T-cell (primary cell): ENCODE data around the gene BBOX1. TPM values are rescaled to one million over a fixed set of nuclear protein-coding genes. Genes with fewer than 3 reads are reported as not detected.
"Not testable (repeated sequence)": the region's sequence is repeated elsewhere in the genome, so short reads cannot be mapped to it uniquely, and the experiment has no call there.

Experiments used
- ATAC-seq, 4 experiments: fragments of 200-7000 bp in 3 of 4; fragments of 150-1000 bp in 1 of 4; cut with Tn5 transposase; replicated peaks in 1 of 4; 1 replicate in 3 of 4; 2 replicates in 1 of 4; pipeline ENCODE4 v1.10.0; 2021; ENCODE audit warnings: moderate library complexity in 3 of 4, mild to moderate bottlenecking in 2 of 4, moderate number of reproducible peaks in 1 of 4
- CTCF ChIA-PET, 2 donors: fragments of 300-600 bp; sonication (Branson Sonifier 250); formaldehyde crosslinking; loops; one replicate each; lab custom pipeline; 2022; ENCODE audit warnings: antibody characterized with exemption in 2 of 2; lab: Charles Lee
- POLR2A ChIA-PET, 2 donors: fragments of 300-600 bp; sonication (Branson Sonifier 250); formaldehyde crosslinking; loops; one replicate each; lab custom pipeline; 2022; ENCODE audit warnings: antibody characterized with exemption in 2 of 2; lab: Charles Lee
- DNase-seq, 35 experiments: peaks; one replicate each; pipeline versions ENCODE4 v3.0.0 to v3.0.0-alpha.2; 2013 to 2023
- H3K27ac ChIP-seq: one replicate; pipeline ENCODE4 v1.5.1; 2013; ENCODE audit warnings: low read length
- H3K27me3 ChIP-seq, 2 experiments: replicated peaks in 1 of 2; 1 replicate in 1 of 2; 2 replicates in 1 of 2; pipeline versions ENCODE4 v1.6.1 to v1.7.0; 2013; ENCODE audit warnings: low read length in 1 of 2, mixed read lengths in 1 of 2; ENCODE audit not compliant: control insufficient read depth in 2 of 2, insufficient read depth in 2 of 2; ENCODE audit errors: extremely low read depth in 1 of 2
- H3K36me3 ChIP-seq, 2 donors: 1 replicate in 1 of 2; 2 replicates in 1 of 2; pipeline versions ENCODE4 v1.6.1 to v1.7.0; 2013; ENCODE audit warnings: low read length in 1 of 2; ENCODE audit not compliant: control insufficient read depth in 2 of 2, insufficient read depth in 1 of 2; ENCODE audit errors: extremely low read depth in 1 of 2
- H3K4me1 ChIP-seq, 2 experiments: 1 replicate in 1 of 2; 2 replicates in 1 of 2; pipeline versions ENCODE4 v1.6.1 to v1.7.0; 2013; ENCODE audit warnings: low read length in 2 of 2, mixed read lengths in 1 of 2; ENCODE audit not compliant: insufficient read depth in 2 of 2, control insufficient read depth in 1 of 2; ENCODE audit errors: extremely low read depth in 1 of 2
- H3K4me3 ChIP-seq, 2 donors: 1 replicate in 1 of 2; 2 replicates in 1 of 2; pipeline versions ENCODE4 v1.5.1 to v1.7.0; 2013; ENCODE audit warnings: mild to moderate bottlenecking in 2 of 2, low read length in 1 of 2, moderate library complexity in 1 of 2; ENCODE audit not compliant: control insufficient read depth in 1 of 2; ENCODE audit errors: extremely low read depth in 1 of 2
- H3K9me3 ChIP-seq: 2 replicates; pipeline ENCODE4 v1.7.0; 2013
- H3K27ac Mint-ChIP-seq, 2 donors: one replicate each; pipeline ENCODE4 v1.8.0; 2020 to 2021; ENCODE audit warnings: mild to moderate bottlenecking in 2 of 2, mixed read lengths in 2 of 2
- H3K27me3 Mint-ChIP-seq, 2 donors: one replicate each; pipeline ENCODE4 v1.8.0; 2021 to 2022; ENCODE audit warnings: mixed read lengths in 2 of 2
- H3K36me3 Mint-ChIP-seq: one replicate; pipeline ENCODE4 v1.8.0; 2021; ENCODE audit warnings: mixed read lengths
- H3K4me1 Mint-ChIP-seq, 3 donors: one replicate each; pipeline ENCODE4 v1.8.0; 2020 to 2022; ENCODE audit warnings: mixed read lengths in 3 of 3, mild to moderate bottlenecking in 1 of 3
- H3K4me3 Mint-ChIP-seq, 3 donors: one replicate each; pipeline ENCODE4 v1.8.0; 2020 to 2022; ENCODE audit warnings: mild to moderate bottlenecking in 3 of 3, mixed read lengths in 3 of 3, moderate library complexity in 3 of 3
- H3K9me3 Mint-ChIP-seq, 3 donors: one replicate each; pipeline ENCODE4 v1.8.0; 2020 to 2022; ENCODE audit warnings: mixed read lengths in 3 of 3
- WGBS: methylation state at CpG from one replicate; pipeline ENCODE4 v1.1.5; 2013; ENCODE audit warnings: missing lambda C conversion rate; ENCODE audit not compliant: insufficient coverage; 5-methylcytosine and 5-hydroxymethylcytosine counted together
- total RNA-seq, 35 experiments: library from RNA in 6 of 35; stranded (reverse) in 6 of 35; fragments of 120-200 nt in 1 of 35; gene quantifications; one replicate each; pipeline versions ENCODE4 v1.2.1 to v1.2.4 and lab custom pipeline; 2013 to 2026

The BBOX1 gene
- total RNA-seq, 5 donors from 2014 or later (not counting 1 experiment from before 2014, with no cell fraction given): not detected

GRCh38 chr11:27087432-27087831 lies 46.8 kb downstream of the BBOX1 start:
- no peaks in the 10 kb centered on the region for H3K36me3 ChIP-seq
- no peaks in the 10 kb centered on the region for H3K4me1 Mint-ChIP-seq
- no peaks in the 10 kb centered on the region for H3K36me3 Mint-ChIP-seq
- H3K27ac Mint-ChIP-seq: no peak overlapping the region
- H3K4me3 ChIP-seq: no peak overlapping the region
- H3K9me3 ChIP-seq: no peaks in the 10 kb centered on the region
- H3K4me1 ChIP-seq: no peaks in the 10 kb centered on the region
- DNase-seq (no peak), ATAC-seq (no peak)
- peaks cover 6 to 22% (median 13%) of the 10 kb centered on the region in 3 donors for H3K9me3 Mint-ChIP-seq
- ChIA-PET POLR2A (no interaction called here), CTCF (no interaction called here)
- no CpG with 5 or more reads among the region's 2 CpGs for WGBS
- H3K4me3 Mint-ChIP-seq: no peak overlapping the region
- no peaks in the 10 kb centered on the region for H3K27me3 Mint-ChIP-seq
- no peak overlapping the region for H3K27ac ChIP-seq
- H3K27me3 ChIP-seq: no peaks in the 10 kb centered on the region

GRCh38 chr11:27088353-27088752 lies 47.7 kb downstream of the BBOX1 start:
- CTCF ChIA-PET: interaction anchor here in 1 of 2 donors (0.6 kb wide), 1 partner anchor 70 kb away, joined by 3 read pairs; no protein-coding TSS in a partner anchor
- no peak for ATAC-seq
- DNase-seq: no peak
- Mint-ChIP-seq H3K4me1 (no peaks in the 10 kb centered on the region), H3K36me3 (no peaks in the 10 kb centered on the region), H3K4me3 (no peak overlapping the region), H3K27ac (no peak overlapping the region), H3K9me3 (peaks cover 6 to 25% (median 13%) of the 10 kb centered on the region in 3 donors), H3K27me3 (no peaks in the 10 kb centered on the region)
- POLR2A ChIA-PET: no interaction called here
- Histone ChIP-seq H3K27me3 (no peaks in the 10 kb centered on the region), H3K27ac (no peak overlapping the region), H3K36me3 (no peaks in the 10 kb centered on the region), H3K4me1 (no peaks in the 10 kb centered on the region), H3K9me3 (no peaks in the 10 kb centered on the region), H3K4me3 (no peak overlapping the region)

GRCh38 chr11:27089746-27090145 lies 49.1 kb downstream of the BBOX1 start:
- POLR2A ChIA-PET: no interaction called here

GRCh38 chr11:27090357-27090948 lies 49.8 kb downstream of the BBOX1 start:
- DNase-seq, H3K4me3 ChIP-seq, H3K27ac Mint-ChIP-seq, H3K4me1 ChIP-seq, H3K27me3 ChIP-seq, POLR2A ChIA-PET, H3K4me3 Mint-ChIP-seq, H3K4me1 Mint-ChIP-seq, H3K27ac ChIP-seq, H3K36me3 ChIP-seq, ATAC-seq, CTCF ChIA-PET, H3K27me3 Mint-ChIP-seq, H3K9me3 ChIP-seq, H3K36me3 Mint-ChIP-seq: not testable (repeated sequence)
- 64% methylated on average over 3 of the region's 5 CpGs for WGBS
- H3K9me3 Mint-ChIP-seq: peaks cover 11 to 26% (median 17%) of the 10 kb centered on the region in 3 donors

More at GRCh38 chr11:27089746-27090145, 49.1 kb downstream of the BBOX1 start:
- peaks cover 9 to 26% (median 15%) of the 10 kb centered on the region in 3 donors for H3K9me3 Mint-ChIP-seq
- no peak overlapping the region for H3K4me3 Mint-ChIP-seq
- no peaks in the 10 kb centered on the region for H3K27me3 Mint-ChIP-seq
- Histone ChIP-seq H3K36me3 (no peaks in the 10 kb centered on the region), H3K27ac (no peak overlapping the region), H3K4me3 (no peak overlapping the region), H3K4me1 (no peaks in the 10 kb centered on the region), H3K9me3 (no peaks in the 10 kb centered on the region), H3K27me3 (no peaks in the 10 kb centered on the region)
- ATAC-seq (no peak), DNase-seq (no peak)
- no peaks in the 10 kb centered on the region for H3K4me1 Mint-ChIP-seq
- CTCF ChIA-PET: no interaction called here
- H3K36me3 Mint-ChIP-seq: no peaks in the 10 kb centered on the region
- no peak overlapping the region for H3K27ac Mint-ChIP-seq
- WGBS: 80% methylated on average over 1 of the region's 2 CpGs

GRCh38 chr11:27094120-27094519 lies 53.5 kb downstream of the BBOX1 start:
- Histone ChIP-seq H3K9me3 (no peaks in the 10 kb centered on the region), H3K4me3 (no peak overlapping the region), H3K27me3 (no peaks in the 10 kb centered on the region), H3K27ac (no peak overlapping the region), H3K4me1 (no peaks in the 10 kb centered on the region), H3K36me3 (no peaks in the 10 kb centered on the region)
- DNase-seq (no peak), ATAC-seq (no peak)
- Mint-ChIP-seq H3K36me3 (no peaks in the 10 kb centered on the region), H3K4me3 (no peak overlapping the region), H3K9me3 (peaks cover 13 to 26% (median 17%) of the 10 kb centered on the region in 3 donors), H3K27ac (no peak overlapping the region), H3K4me1 (no peaks in the 10 kb centered on the region), H3K27me3 (no peaks in the 10 kb centered on the region)
- no CpG with 5 or more reads among the region's 2 CpGs for WGBS
- ChIA-PET POLR2A (no interaction called here), CTCF (interaction anchor here in 1 of 2 donors (0.6 kb wide), 1 partner anchor 23 kb away, joined by 3 read pairs; no protein-coding TSS in a partner anchor)

- H3K4me1 Mint-ChIP-seq: no peaks in the 10 kb centered on the region
- Histone ChIP-seq H3K36me3 (no peaks in the 10 kb centered on the region), H3K9me3 (no peaks in the 10 kb centered on the region), H3K27me3 (no peaks in the 10 kb centered on the region), H3K27ac (no peak overlapping the region), H3K4me1 (no peaks in the 10 kb centered on the region), H3K4me3 (no peak overlapping the region)
- peaks cover 10 to 22% (median 14%) of the 10 kb centered on the region in 3 donors for H3K9me3 Mint-ChIP-seq
- no peak for ATAC-seq
- DNase-seq: no peak
- no peaks in the 10 kb centered on the region for H3K36me3 Mint-ChIP-seq
- ChIA-PET CTCF (no interaction called here), POLR2A (no interaction called here)
- no peak overlapping the region for H3K4me3 Mint-ChIP-seq
- no peak overlapping the region for H3K27ac Mint-ChIP-seq
- no peaks in the 10 kb centered on the region for H3K27me3 Mint-ChIP-seq
- WGBS: no CpG with 5 or more reads among the region's 2 CpGs
Observed at GRCh38 chr11:27095059-27095458, 54.4 kb downstream of the BBOX1 start.
